K562 (cell line): ENCODE measurements around the gene NCOR2. TPM values are rescaled to one million over a fixed set of nuclear protein-coding genes. Genes with fewer than 3 reads are reported as not detected.
A peak's percentile ranks its signal among the peaks of the same experiment; 100 is the strongest.

ENCODE experiments used
- E2F1 ChIP-seq: sonication (generic); formaldehyde crosslinking; IDR thresholded peaks from 2 replicates; pipeline ENCODE4 v1.8.1; 2023; ENCODE audit warnings: mild to moderate bottlenecking, missing genetic modification reagents, moderate library complexity
- GTF2E2 ChIP-seq: fragments of 200-800 bp; sonication (Bioruptor generic); IDR thresholded peaks from 2 replicates; pipeline ENCODE4 v1.6.1; 2016; ENCODE audit warnings: missing genetic modification characterization, missing compliant biosample characterization
- GTF2F1 ChIP-seq: IDR thresholded peaks from 2 replicates; pipeline ENCODE4 v1.6.1; 2011; ENCODE audit warnings: low read depth, low read length, improper control_type of control experiment
- KLF6 ChIP-seq: fragments of 250-450 bp; sonication (Bioruptor Pico); IDR thresholded peaks from 2 replicates; pipeline ENCODE4 v1.4.0; 2020; ENCODE audit warnings: mild to moderate bottlenecking, moderate library complexity, borderline replicate concordance
- L3MBTL2 ChIP-seq: fragments of 450-650 bp; IDR thresholded peaks from 2 replicates; pipeline ENCODE4 v1.6.1; 2016; ENCODE audit warnings: mild to moderate bottlenecking, moderate library complexity
- MCM2 ChIP-seq: fragments of 450-650 bp; IDR thresholded peaks from 2 replicates; pipeline ENCODE4 v1.6.1; 2017; ENCODE audit warnings: low read depth, mild to moderate bottlenecking
- NR0B1 ChIP-seq: fragments of 450-650 bp; IDR thresholded peaks from one replicate; pipeline ENCODE4 v1.6.1; 2018; ENCODE audit warnings: mild to moderate bottlenecking, moderate library complexity; ENCODE audit not compliant: partially characterized antibody
- NUFIP1 ChIP-seq: fragments of 450-650 bp; IDR thresholded peaks from 2 replicates; pipeline ENCODE4 v1.6.1; 2018; ENCODE audit not compliant: partially characterized antibody
- PHF20 ChIP-seq: fragments of 450-650 bp; IDR thresholded peaks from 2 replicates; pipeline ENCODE4 v1.6.1; 2018; ENCODE audit not compliant: partially characterized antibody
- POLR2G ChIP-seq: fragments of 200-400 bp; formaldehyde crosslinking; IDR thresholded peaks from 2 replicates; pipeline ENCODE4 v1.6.1; 2017; ENCODE audit warnings: low read depth, mild to moderate bottlenecking, antibody characterized with exemption, low read length, moderate library complexity
- PTRF ChIP-seq: fragments of 450-650 bp; IDR thresholded peaks from 2 replicates; pipeline ENCODE4 v1.6.1; 2016; ENCODE audit warnings: mild to moderate bottlenecking, missing genetic modification characterization, missing compliant biosample characterization
- RUNX1 ChIP-seq: sonication (generic); IDR thresholded peaks from 2 replicates; pipeline ENCODE4 v1.6.1; 2016; ENCODE audit warnings: antibody characterized with exemption, low read depth
- SAFB ChIP-seq: fragments of 200-400 bp; formaldehyde crosslinking; IDR thresholded peaks from 2 replicates; pipeline ENCODE4 v1.6.1; 2017; ENCODE audit warnings: low read depth, low read length, borderline replicate concordance
- SMAD3 ChIP-seq: fragments of 450-650 bp; formaldehyde crosslinking; conservative IDR thresholded peaks from 2 replicates; pipeline ENCODE4 v1.4.0; 2020; ENCODE audit warnings: mild to moderate bottlenecking
- SP1 ChIP-seq: sonication (generic); formaldehyde crosslinking; IDR thresholded peaks from 2 replicates; pipeline ENCODE4 v1.8.1; 2022; ENCODE audit warnings: mild to moderate bottlenecking, missing genetic modification reagents
- TAF1 ChIP-seq: IDR thresholded peaks from 2 replicates; pipeline ENCODE4 v1.6.1; 2011; ENCODE audit warnings: mild to moderate bottlenecking, low read length, moderate library complexity; ENCODE audit not compliant: insufficient read depth, control insufficient read depth, severe bottlenecking; ENCODE audit errors: extremely low read depth
- TEAD1 ChIP-seq, 2 experiments: fragments of 450-650 bp in 1 of 2; sonication (generic) in 1 of 2; formaldehyde crosslinking; IDR thresholded peaks; 2 replicates each; pipeline versions ENCODE4 v1.4.0 to v1.8.0; 2020 to 2022; ENCODE audit warnings: mild to moderate bottlenecking in 2 of 2, missing genetic modification reagents in 1 of 2
- ZNF121 ChIP-seq: sonication (generic); formaldehyde crosslinking; conservative IDR thresholded peaks from 2 replicates; pipeline ENCODE4 v1.8.0; 2022; ENCODE audit warnings: missing genetic modification reagents
- ZNF184 ChIP-seq: sonication (generic); formaldehyde crosslinking; IDR thresholded peaks from 2 replicates; pipeline ENCODE4 v1.5.0; 2020; ENCODE audit warnings: missing genetic modification reagents
- ZNF24 ChIP-seq: fragments of 450-650 bp; IDR thresholded peaks from 2 replicates; pipeline ENCODE4 v1.6.1; 2016
- ZNF589 ChIP-seq: fragments of 200-800 bp; sonication (Bioruptor generic); IDR thresholded peaks from 2 replicates; pipeline ENCODE4 v1.6.1; 2016; ENCODE audit warnings: low read depth, missing genetic modification characterization, missing compliant biosample characterization
- ZNF639 ChIP-seq, 2 experiments: fragments of 200-800 bp in 1 of 2; sonication (Bioruptor generic) in 1 of 2; sonication (generic) in 1 of 2; formaldehyde crosslinking in 1 of 2; IDR thresholded peaks in 1 of 2; conservative IDR thresholded peaks in 1 of 2; 2 replicates each; pipeline versions ENCODE4 v1.5.0 to v1.6.1; 2016 to 2020; ENCODE audit warnings: missing compliant biosample characterization in 1 of 2, missing genetic modification characterization in 1 of 2, missing genetic modification reagents in 1 of 2
- ZNF696 ChIP-seq: fragments of 250-450 bp; sonication (Bioruptor Pico); conservative IDR thresholded peaks from 2 replicates; pipeline ENCODE4 v1.4.0; 2020; ENCODE audit warnings: mild to moderate bottlenecking, moderate library complexity
- polyA plus RNA-seq, 8 experiments: library from polyadenylated mRNA; depleted of rRNA in 4 of 8; stranded (reverse) in 5 of 8; unstranded in 3 of 8; fragments of >200 nt; fragmentation: Nextera tagmentation in 2 of 8; fragmentation: Illumina TruSeq in 1 of 8; extraction: Ambion mirVana in 2 of 8; extraction: Trizol in 1 of 8; gene quantifications; 2 replicates each; pipeline versions ENCODE4 v1.2.1 to v1.2.3, GENCODE V29; 2011 to 2014; ENCODE audit warnings: inconsistent platforms in 1 of 8, missing spikeins in 1 of 8
- total RNA-seq, 7 experiments: library from RNA; depleted of rRNA in 6 of 7; stranded (reverse); fragments of >200 nt in 6 of 7; fragmentation: Illumina TruSeq in 2 of 7; extraction: Trizol in 2 of 7; gene quantifications; 2 replicates each; pipeline versions ENCODE4 v1.2.1 to v1.2.3, GENCODE V29; 2011 to 2021; ENCODE audit warnings: low replicate concordance in 1 of 7

Gene NCOR2
- total and polyA plus RNA-seq, 9 of the 15 experiments (the other 6 are each of a cell fraction or from before 2014, with no cell fraction given) = 0.18 to 126 (median 8.4) TPM

GRCh38 chr12:124566997-124567672, at the start of gene NCOR2 (continued):
- TF ChIP-seq GTF2F1 (no peak), KLF6 (CRISPR knock-in tag) (no peak), NUFIP1 (no peak), TEAD1 (CRISPR knock-in tag; IDR thresholded peaks at IDR 0.05) (no peak), ZNF184 (CRISPR knock-in tag) (no peak), MCM2 (no peak), ZNF589 (CRISPR knock-in tag) (no peak), SP1 (0 out of 2 replicates have a peak, but pooled peaks have one; percentile 2), SAFB (no peak), ZNF696 (no peak), PHF20 (no peak), ZNF639 (CRISPR knock-in tag; conservative IDR thresholded peaks at IDR 0.05 in 1 of 2, IDR thresholded peaks at IDR 0.05 in 1 of 2) (peak in 1 of 2 experiments; percentile 62; a peak in 2 of 4 replicates), NR0B1 (no peak), PTRF (tag) (no peak), SMAD3 (no peak), POLR2G (0 out of 2 replicates have a peak, but pooled peaks have one; percentile 25), GTF2E2 (tag) (no peak), ZNF24 (no peak), L3MBTL2 (no peak), TAF1 (no peak), E2F1 (no peak), RUNX1 (no peak), ZNF121 (no peak)
